Stomach smooth muscle (tissue), 2 donors: ENCODE results near the gene TRPM3.

Experiments used
- H3K27ac ChIP-seq: one replicate; pipeline ENCODE4 v1.7.0; 2013; ENCODE audit warnings: mild to moderate bottlenecking, low read length, inconsistent platforms
- H3K27me3 ChIP-seq, 2 donors: one replicate each; pipeline ENCODE4 v1.7.0; 2013; ENCODE audit warnings: low read length in 2 of 2; ENCODE audit not compliant: insufficient read depth in 2 of 2, control insufficient read depth in 1 of 2
- H3K36me3 ChIP-seq, 2 donors: one replicate each; pipeline ENCODE4 v1.7.0; 2013; ENCODE audit warnings: low read length in 2 of 2; ENCODE audit not compliant: control insufficient read depth in 2 of 2, insufficient read depth in 2 of 2
- H3K4me1 ChIP-seq: one replicate; pipeline ENCODE4 v1.7.0; 2013; ENCODE audit warnings: low read length; ENCODE audit not compliant: control insufficient read depth, insufficient read depth
- H3K4me3 ChIP-seq, 2 donors: one replicate each; pipeline ENCODE4 v1.7.0; 2013; ENCODE audit warnings: low read length in 2 of 2
- H3K9ac ChIP-seq, 2 donors: one replicate each; pipeline ENCODE4 v1.7.0; 2013; ENCODE audit warnings: low read length in 2 of 2, mild to moderate bottlenecking in 1 of 2
- H3K9me3 ChIP-seq, 2 donors: one replicate each; pipeline ENCODE4 v1.7.0; 2013; ENCODE audit warnings: low read length in 2 of 2; ENCODE audit not compliant: control insufficient read depth in 2 of 2
- donor health status: healthy.
- donor health status: Pancreatic carcinoma.

Gene TRPM3

GRCh38 chr9:71121275-71122021, at the start of gene TRPM3:
Gene TRPM3 (minus strand): TSS chr9:71121621. CDS start chr9:71121354, 267 bp downstream.
- Histone ChIP-seq H3K27me3 (peaks cover 5 to 12% of the 10 kb centered on the region in 2 donors), H3K27ac (no peak within 1 kb of the TSS), H3K4me3 (no peak within 1 kb of the TSS), H3K4me1 (no peaks in the 10 kb centered on the region), H3K9me3 (no peaks in the 10 kb centered on the region), H3K36me3 (no peaks in the 10 kb centered on the region), H3K9ac (no peak within 1 kb of the TSS)

- Histone ChIP-seq H3K4me1 (no peaks in the 10 kb centered on the region), H3K9ac (no peak overlapping the region), H3K4me3 (no peak overlapping the region)
These were observed 47.0 kb upstream of the TRPM3 start for GRCh38 chr9:71168418-71168817.

GRCh38 chr9:71162126-71162525, 40.7 kb upstream of the TRPM3 start:
- no peaks in the 10 kb centered on the region for H3K36me3 ChIP-seq

More at GRCh38 chr9:71168418-71168817, 47.0 kb upstream of the TRPM3 start:
- Histone ChIP-seq H3K36me3 (no peaks in the 10 kb centered on the region), H3K9me3 (no peaks in the 10 kb centered on the region), H3K27ac (no peak overlapping the region), H3K27me3 (no peaks in the 10 kb centered on the region)

GRCh38 chr9:71157731-71158130, 36.3 kb upstream of the TRPM3 start:
- H3K27ac ChIP-seq: no peak overlapping the region
- no peaks in the 10 kb centered on the region for H3K9me3 ChIP-seq
- no peaks in the 10 kb centered on the region for H3K27me3 ChIP-seq
- H3K9ac ChIP-seq: no peak overlapping the region
- H3K36me3 ChIP-seq: no peaks in the 10 kb centered on the region
- H3K4me3 ChIP-seq: no peak overlapping the region
- H3K4me1 ChIP-seq: no peaks in the 10 kb centered on the region

More at GRCh38 chr9:71162126-71162525, 40.7 kb upstream of the TRPM3 start:
- no peaks in the 10 kb centered on the region for H3K27me3 ChIP-seq
- no peak overlapping the region for H3K27ac ChIP-seq
- H3K4me1 ChIP-seq: no peaks in the 10 kb centered on the region
- no peak overlapping the region for H3K9ac ChIP-seq
- H3K4me3 ChIP-seq: no peak overlapping the region
- no peaks in the 10 kb centered on the region for H3K9me3 ChIP-seq

GRCh38 chr9:71147368-71147767, 25.9 kb upstream of the TRPM3 start:
- Histone ChIP-seq H3K27me3 (no peaks in the 10 kb centered on the region), H3K9me3 (no peaks in the 10 kb centered on the region), H3K9ac (no peak overlapping the region)

GRCh38 chr9:71146511-71146910, 25.1 kb upstream of the TRPM3 start:
- no peaks in the 10 kb centered on the region for H3K4me1 ChIP-seq
- H3K9me3 ChIP-seq: no peaks in the 10 kb centered on the region
- no peak overlapping the region for H3K9ac ChIP-seq
- H3K4me3 ChIP-seq: no peak overlapping the region
- H3K36me3 ChIP-seq: no peaks in the 10 kb centered on the region
- no peak overlapping the region for H3K27ac ChIP-seq
- no peaks in the 10 kb centered on the region for H3K27me3 ChIP-seq

More at GRCh38 chr9:71147368-71147767, 25.9 kb upstream of the TRPM3 start:
- Histone ChIP-seq H3K36me3 (no peaks in the 10 kb centered on the region), H3K4me1 (no peaks in the 10 kb centered on the region), H3K4me3 (no peak overlapping the region), H3K27ac (no peak overlapping the region)

- Histone ChIP-seq H3K9ac (no peak overlapping the region), H3K27ac (no peak overlapping the region)
These were observed 23.8 kb upstream of the TRPM3 start for GRCh38 chr9:71145179-71145578.

GRCh38 chr9:71144495-71144894, 23.1 kb upstream of the TRPM3 start:
- H3K4me1 ChIP-seq: no peaks in the 10 kb centered on the region
- no peaks in the 10 kb centered on the region for H3K36me3 ChIP-seq
- no peaks in the 10 kb centered on the region for H3K27me3 ChIP-seq
- no peak overlapping the region for H3K9ac ChIP-seq
- H3K4me3 ChIP-seq: no peak overlapping the region
- H3K27ac ChIP-seq: no peak overlapping the region
- H3K9me3 ChIP-seq: no peaks in the 10 kb centered on the region

More at GRCh38 chr9:71145179-71145578, 23.8 kb upstream of the TRPM3 start:
- H3K9me3 ChIP-seq: no peaks in the 10 kb centered on the region
- H3K36me3 ChIP-seq: no peaks in the 10 kb centered on the region
- H3K4me3 ChIP-seq: no peak overlapping the region
- H3K4me1 ChIP-seq: no peaks in the 10 kb centered on the region
- no peaks in the 10 kb centered on the region for H3K27me3 ChIP-seq

GRCh38 chr9:71136696-71137095, 15.3 kb upstream of the TRPM3 start:
- H3K9ac ChIP-seq: no peak overlapping the region
- no peak overlapping the region for H3K27ac ChIP-seq
- no peaks in the 10 kb centered on the region for H3K36me3 ChIP-seq
- no peaks in the 10 kb centered on the region for H3K9me3 ChIP-seq
- H3K27me3 ChIP-seq: no peaks in the 10 kb centered on the region
- H3K4me3 ChIP-seq: no peak overlapping the region
- H3K4me1 ChIP-seq: no peaks in the 10 kb centered on the region

- H3K4me3 ChIP-seq: no peak overlapping the region
- no peaks in the 10 kb centered on the region for H3K27me3 ChIP-seq
- no peaks in the 10 kb centered on the region for H3K9me3 ChIP-seq
- no peaks in the 10 kb centered on the region for H3K36me3 ChIP-seq
- no peaks in the 10 kb centered on the region for H3K4me1 ChIP-seq
- no peak overlapping the region for H3K9ac ChIP-seq
- H3K27ac ChIP-seq: no peak overlapping the region
These were observed 9.7 kb upstream of the TRPM3 start for GRCh38 chr9:71131145-71131544.

GRCh38 chr9:71130521-71130920, 9.1 kb upstream of the TRPM3 start:
- Histone ChIP-seq H3K4me1 (no peaks in the 10 kb centered on the region), H3K27ac (no peak overlapping the region), H3K4me3 (no peak overlapping the region), H3K9me3 (no peaks in the 10 kb centered on the region), H3K9ac (no peak overlapping the region), H3K36me3 (no peaks in the 10 kb centered on the region), H3K27me3 (no peaks in the 10 kb centered on the region)
